ENCODE data around the gene CPEB1. TPM values are rescaled to one million over a fixed set of nuclear protein-coding genes. Genes with fewer than 3 reads are reported as not detected.

CPEB1 gene
- total RNA-seq, 1 donor from 2014 or later: 2.7 TPM

DNA sequence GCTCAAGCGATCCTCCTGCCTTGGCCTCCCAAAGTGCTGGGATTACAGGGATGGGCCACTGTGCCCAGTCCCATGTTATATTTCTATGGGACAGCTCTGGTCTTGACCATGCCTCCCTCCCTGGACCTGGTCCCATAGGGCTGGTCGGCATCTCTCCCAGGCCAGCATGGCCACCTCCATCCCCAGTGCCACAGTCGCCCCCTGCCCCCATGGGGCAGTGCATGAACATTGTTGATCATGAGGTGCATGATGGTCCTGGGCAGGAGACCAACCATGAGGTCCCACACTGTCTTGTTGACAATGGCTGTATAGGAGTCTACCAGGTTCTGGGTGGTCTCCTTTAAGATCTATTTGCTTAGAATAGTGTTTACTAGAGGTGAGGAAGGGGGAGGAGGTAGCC lies 113.4 kb downstream of the CPEB1 start:
- Mint-ChIP-seq H3K27ac (ENCODE audit: unreplicated experiment) (peak overlapping the region; percentile 55), H3K36me3 (ENCODE audit: low read depth) (peaks cover 29% of the 10 kb centered on the region), H3K27me3 (ENCODE audit: low read depth) (no peaks in the 10 kb centered on the region), H3K4me1 (ENCODE audit: low read depth) (peaks cover 26% of the 10 kb centered on the region), H3K4me3 (ENCODE audit: unreplicated experiment) (no peak overlapping the region), H3K9me3 (ENCODE audit: low read depth) (no peaks in the 10 kb centered on the region)
- no peak for DNase-seq (ENCODE audit: low spot score)
- TF ChIP-seq, protein P1, sequence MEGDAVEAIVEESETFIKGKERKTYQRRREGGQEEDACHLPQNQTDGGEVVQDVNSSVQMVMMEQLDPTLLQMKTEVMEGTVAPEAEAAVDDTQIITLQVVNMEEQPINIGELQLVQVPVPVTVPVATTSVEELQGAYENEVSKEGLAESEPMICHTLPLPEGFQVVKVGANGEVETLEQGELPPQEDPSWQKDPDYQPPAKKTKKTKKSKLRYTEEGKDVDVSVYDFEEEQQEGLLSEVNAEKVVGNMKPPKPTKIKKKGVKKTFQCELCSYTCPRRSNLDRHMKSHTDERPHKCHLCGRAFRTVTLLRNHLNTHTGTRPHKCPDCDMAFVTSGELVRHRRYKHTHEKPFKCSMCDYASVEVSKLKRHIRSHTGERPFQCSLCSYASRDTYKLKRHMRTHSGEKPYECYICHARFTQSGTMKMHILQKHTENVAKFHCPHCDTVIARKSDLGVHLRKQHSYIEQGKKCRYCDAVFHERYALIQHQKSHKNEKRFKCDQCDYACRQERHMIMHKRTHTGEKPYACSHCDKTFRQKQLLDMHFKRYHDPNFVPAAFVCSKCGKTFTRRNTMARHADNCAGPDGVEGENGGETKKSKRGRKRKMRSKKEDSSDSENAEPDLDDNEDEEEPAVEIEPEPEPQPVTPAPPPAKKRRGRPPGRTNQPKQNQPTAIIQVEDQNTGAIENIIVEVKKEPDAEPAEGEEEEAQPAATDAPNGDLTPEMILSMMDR (IDR thresholded peaks at IDR 0.05): no peak

DNA sequence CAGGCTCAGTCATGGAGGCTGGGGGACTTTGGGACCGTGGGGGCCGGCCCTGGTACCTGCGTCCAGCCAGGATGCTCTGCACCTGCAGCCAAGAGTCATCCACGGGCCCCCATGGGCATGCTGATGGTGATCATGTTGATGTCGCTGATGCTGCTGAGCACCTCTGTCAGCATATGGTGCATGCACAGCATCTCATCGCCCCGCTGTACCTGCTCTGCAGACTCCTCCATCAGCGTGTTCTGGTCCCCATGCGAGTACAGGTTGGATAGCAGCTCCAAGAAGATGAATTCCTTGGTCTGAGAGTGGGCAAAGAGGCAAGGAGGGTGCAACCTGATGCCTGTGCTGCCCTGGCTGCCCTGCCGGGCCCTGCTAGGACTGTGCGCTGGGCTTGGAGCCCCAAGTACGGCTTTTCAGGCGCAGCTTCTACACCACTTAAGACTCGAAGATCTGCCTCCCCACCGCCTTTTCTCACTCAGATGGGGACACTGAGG lies 114.1 kb downstream of the CPEB1 start:
- Mint-ChIP-seq H3K4me1 (ENCODE audit: low read depth) (peaks cover 18% of the 10 kb centered on the region), H3K36me3 (ENCODE audit: low read depth) (peaks cover 28% of the 10 kb centered on the region), H3K27ac (ENCODE audit: unreplicated experiment) (peak overlapping the region; percentile 12), H3K4me3 (ENCODE audit: unreplicated experiment) (no peak overlapping the region), H3K9me3 (ENCODE audit: low read depth) (no peaks in the 10 kb centered on the region), H3K27me3 (ENCODE audit: low read depth) (no peaks in the 10 kb centered on the region)
- DNase-seq (ENCODE audit: low spot score): no peak
- TF ChIP-seq, protein P1 (IDR thresholded peaks at IDR 0.05): no peak

DNA sequence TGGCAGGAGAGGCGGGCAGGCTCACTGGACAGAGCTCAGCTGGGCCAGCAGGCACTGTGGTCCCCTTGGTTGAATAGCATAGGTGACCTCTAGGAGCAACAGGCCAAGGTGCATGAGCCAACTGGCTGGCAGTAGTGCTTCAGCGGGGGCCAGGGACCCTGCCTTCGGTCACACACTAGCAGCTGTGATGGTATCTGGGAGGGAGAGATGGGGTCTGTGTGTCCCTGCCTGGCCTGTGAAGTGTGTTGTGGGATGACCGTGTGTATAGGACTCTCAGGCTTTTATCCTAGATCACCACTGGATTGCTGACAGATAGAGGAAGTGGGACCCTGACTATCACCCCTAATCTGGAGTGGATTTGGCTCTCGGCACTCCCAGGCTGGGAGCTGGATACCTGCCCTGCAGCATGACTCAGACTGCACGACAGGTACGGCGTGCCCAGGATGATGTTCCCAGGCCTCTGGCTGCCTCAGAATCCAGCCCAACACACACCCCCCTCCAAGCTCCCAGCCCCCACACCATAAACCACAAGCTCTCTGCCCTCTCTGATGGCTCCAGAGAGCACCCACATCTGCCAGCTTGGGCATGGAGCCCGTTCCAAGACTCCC lies 114.7 kb downstream of the CPEB1 start:
- Mint-ChIP-seq H3K27ac (ENCODE audit: unreplicated experiment) (peak overlapping the region; percentile 12), H3K36me3 (ENCODE audit: low read depth) (peaks cover 24% of the 10 kb centered on the region)

DNA sequence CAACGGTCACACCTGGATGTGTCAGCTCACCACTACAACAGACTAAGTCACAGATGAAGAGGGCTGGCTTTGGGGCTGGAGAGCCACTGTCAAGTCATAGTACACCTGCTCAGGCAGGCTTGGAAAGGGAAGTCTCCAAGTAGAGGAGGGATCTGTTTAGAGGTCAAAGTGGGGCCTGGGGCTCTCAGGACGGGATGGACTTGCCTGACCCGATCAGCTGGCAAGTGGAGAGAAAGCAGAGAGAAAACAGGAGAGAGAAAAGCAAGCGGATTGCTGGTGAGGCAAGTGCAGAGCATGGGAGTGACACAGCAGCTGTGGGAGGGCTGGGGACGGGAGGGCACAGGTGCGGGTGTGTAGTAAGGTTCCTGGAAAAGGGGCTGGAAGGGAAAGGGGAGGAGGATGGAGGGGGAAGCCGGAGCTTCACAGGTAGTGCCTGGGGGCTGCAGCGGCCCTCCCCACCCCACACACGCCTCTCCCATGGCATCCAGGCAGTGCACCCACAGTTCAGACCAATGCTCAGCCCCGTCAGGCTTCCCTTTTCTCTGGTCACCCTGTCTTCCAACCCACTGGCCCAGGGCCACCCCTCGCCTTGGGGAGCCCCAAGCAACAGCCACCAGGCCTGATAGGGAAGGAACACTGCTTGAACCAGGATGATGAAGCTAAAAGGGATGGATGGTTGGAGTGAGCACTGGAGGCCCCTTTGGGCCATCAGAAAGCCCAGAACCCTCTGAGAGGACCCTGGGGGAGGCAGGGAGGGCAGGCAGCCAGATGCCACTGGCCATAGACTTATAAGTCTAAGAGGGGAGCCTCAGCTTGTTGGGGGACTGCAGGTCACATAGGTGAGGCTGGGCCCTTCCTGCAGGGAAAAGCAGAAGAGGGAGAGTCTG lies 115.4 kb downstream of the CPEB1 start:
- Mint-ChIP-seq H3K27ac (ENCODE audit: unreplicated experiment) (no peak overlapping the region), H3K36me3 (ENCODE audit: low read depth) (peaks cover 17% of the 10 kb centered on the region), H3K4me3 (ENCODE audit: unreplicated experiment) (no peak overlapping the region), H3K9me3 (ENCODE audit: low read depth) (no peaks in the 10 kb centered on the region), H3K27me3 (ENCODE audit: low read depth) (no peaks in the 10 kb centered on the region), H3K4me1 (ENCODE audit: low read depth) (peaks cover 8% of the 10 kb centered on the region)
- DNase-seq (ENCODE audit: low spot score): no peak
- TF ChIP-seq, protein P1 (IDR thresholded peaks at IDR 0.05): no peak

More for the DNA sequence above, 114.7 kb downstream of the CPEB1 start:
- Mint-ChIP-seq H3K27me3 (ENCODE audit: low read depth) (no peaks in the 10 kb centered on the region), H3K4me3 (ENCODE audit: unreplicated experiment) (no peak overlapping the region), H3K4me1 (ENCODE audit: low read depth) (peaks cover 14% of the 10 kb centered on the region), H3K9me3 (ENCODE audit: low read depth) (no peaks in the 10 kb centered on the region)
- TF ChIP-seq, protein P1 (IDR thresholded peaks at IDR 0.05): no peak
- no peak for DNase-seq (ENCODE audit: low spot score)

DNA sequence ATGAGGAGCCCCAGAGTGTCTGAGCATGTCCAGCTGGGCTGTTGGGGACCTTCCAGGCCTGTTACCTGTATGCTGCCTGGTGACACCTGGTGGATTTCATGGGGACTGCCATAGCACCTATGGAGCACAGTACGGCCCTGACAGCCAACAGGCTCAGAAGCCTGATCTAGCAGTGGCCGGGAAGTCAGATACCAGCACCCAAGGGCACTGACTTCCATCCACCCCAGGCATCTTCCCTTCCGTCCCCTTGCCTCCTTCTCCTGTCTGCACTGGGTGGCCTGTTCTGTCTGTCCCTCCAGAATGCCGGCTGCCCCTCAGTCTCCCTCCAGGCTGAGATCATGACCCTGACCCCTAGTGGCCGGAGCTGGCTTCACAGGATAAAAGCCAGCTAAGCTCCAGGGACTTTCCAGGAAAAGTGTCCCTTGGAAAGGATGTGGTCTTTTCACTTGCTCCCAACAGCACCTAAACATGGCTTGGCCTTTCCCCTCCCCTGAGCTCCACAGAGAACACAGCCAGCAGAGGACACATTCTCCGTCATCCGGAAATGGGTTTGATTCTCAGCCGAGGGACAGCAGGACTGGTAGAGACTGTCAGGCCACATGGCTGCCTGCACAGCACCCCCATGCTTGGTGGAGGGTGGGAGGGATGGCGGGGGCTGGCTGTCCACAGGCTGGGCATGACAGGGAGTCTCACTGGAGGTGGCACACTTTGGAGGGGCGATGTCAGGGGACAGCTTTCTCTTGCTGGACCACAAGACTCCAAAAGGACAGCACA lies 116.4 kb downstream of the CPEB1 start:
- Mint-ChIP-seq H3K27me3 (ENCODE audit: low read depth) (no peaks in the 10 kb centered on the region), H3K4me1 (ENCODE audit: low read depth) (peaks cover 5% of the 10 kb centered on the region), H3K4me3 (ENCODE audit: unreplicated experiment) (no peak overlapping the region), H3K9me3 (ENCODE audit: low read depth) (no peaks in the 10 kb centered on the region), H3K27ac (ENCODE audit: unreplicated experiment) (no peak overlapping the region), H3K36me3 (ENCODE audit: low read depth) (peaks cover 11% of the 10 kb centered on the region)
- DNase-seq (ENCODE audit: low spot score): no peak
- TF ChIP-seq, protein P1 (IDR thresholded peaks at IDR 0.05): peak; percentile 91

Data from chondrocyte (in vitro differentiated cells).